MCF 10A (cell line): ENCODE data around the gene ARL8A. TPM values are rescaled to one million over a fixed set of nuclear protein-coding genes. Genes with fewer than 3 reads are reported as not detected.

Experiments used
- BruUV-seq: library from RNA; stranded (reverse); fragments of 400-500 nt; replicated peaks from 2 replicates; lab custom pipeline; 2021; lab: Mats Ljungman, UMichigan
- CTCF ChIA-PET: fragments of 300-600 bp; sonication (Branson Sonifier 250); formaldehyde crosslinking; extraction: SDS; loops from one replicate; lab custom pipeline; 2021; ENCODE audit warnings: antibody characterized with exemption, inconsistent platforms; lab: Yijun Ruan, JAX
- POLR2A ChIA-PET: fragments of 300-600, 350-650 bp; sonication (Branson Sonifier 250); formaldehyde crosslinking; extraction: SDS; loops from one replicate; lab custom pipeline; 2020; ENCODE audit warnings: antibody characterized with exemption, inconsistent platforms; lab: Yijun Ruan, JAX
- DNase-seq: peaks from one replicate; pipeline ENCODE4 v3.0.0-alpha.2; 2018; ENCODE audit not compliant: unreplicated experiment
- H3K27ac Mint-ChIP-seq: one replicate; pipeline ENCODE4 v1.8.0; 2022; ENCODE audit warnings: mild to moderate bottlenecking, low read depth, mixed read lengths; ENCODE audit not compliant: unreplicated experiment
- H3K27me3 Mint-ChIP-seq: one replicate; pipeline ENCODE4 v1.8.0; 2022; ENCODE audit warnings: mixed read lengths; ENCODE audit not compliant: insufficient read depth, unreplicated experiment
- H3K36me3 Mint-ChIP-seq: one replicate; pipeline ENCODE4 v1.8.0; 2022; ENCODE audit warnings: mild to moderate bottlenecking, moderate library complexity, mixed read lengths; ENCODE audit not compliant: insufficient read depth, unreplicated experiment
- H3K4me1 Mint-ChIP-seq: one replicate; pipeline ENCODE4 v1.8.0; 2022; ENCODE audit warnings: mixed read lengths; ENCODE audit not compliant: insufficient read depth, unreplicated experiment
- H3K4me3 Mint-ChIP-seq: one replicate; pipeline ENCODE4 v1.8.0; 2022; ENCODE audit warnings: mild to moderate bottlenecking, moderate library complexity, mixed read lengths; ENCODE audit not compliant: unreplicated experiment
- H3K9me3 Mint-ChIP-seq: one replicate; pipeline ENCODE4 v1.8.0; 2022; ENCODE audit warnings: mixed read lengths; ENCODE audit not compliant: unreplicated experiment
- CTCF ChIP-seq: fragments of 200-600 bp; IDR thresholded peaks from one replicate; pipeline ENCODE4 v1.8.0; 2022; ENCODE audit warnings: antibody characterized with exemption, mild to moderate bottlenecking; ENCODE audit not compliant: unreplicated experiment
- intact Hi-C: fragments of 100-400 bp; cut with micrococcal nuclease; formaldehyde crosslinking; loops from 2 replicates; pipeline ENCODE4 v1.14.1; 2022
- total RNA-seq: library from RNA; stranded (reverse); gene quantifications from 2 replicates; pipeline ENCODE4 v1.2.3, GENCODE V29; 2022

The ARL8A gene
- total RNA-seq, 1 experiment from 2014 or later = 94.8 TPM

GRCh38 chr1:202101184-202101583 lies 43.4 kb downstream of the ARL8A start:
- no peak for DNase-seq
- Mint-ChIP-seq H3K9me3 (no peaks in the 10 kb centered on the region), H3K27ac (no peak overlapping the region), H3K4me3 (no peak overlapping the region), H3K36me3 (no peaks in the 10 kb centered on the region), H3K4me1 (peaks cover 11% of the 10 kb centered on the region), H3K27me3 (no peaks in the 10 kb centered on the region)
- POLR2A ChIA-PET = interaction anchor here (0.6 to 1.6 kb wide), 4 partner anchors 11 to 52 kb away, joined by 3 to 4 read pairs (median 4); no protein-coding TSS in a partner anchor
- no peak for TF ChIP-seq CTCF
- CTCF ChIA-PET = interaction anchor here (0.6 to 2.4 kb wide), 7 partner anchors 18 to 1494 kb away, joined by 3 to 12 read pairs (median 4); partner anchors contain the start of gene ELF3
- BruUV-seq = no TSS peak
- intact Hi-C loops = no loop called here

- no peak for TF ChIP-seq CTCF
- Mint-ChIP-seq H3K9me3 (no peaks in the 10 kb centered on the region), H3K36me3 (no peaks in the 10 kb centered on the region), H3K4me1 (peaks cover 7% of the 10 kb centered on the region), H3K27me3 (peaks cover 30% of the 10 kb centered on the region), H3K4me3 (no peak overlapping the region), H3K27ac (no peak overlapping the region)
- ChIA-PET CTCF (interaction anchor here (0.6 to 1.8 kb wide), 8 partner anchors 15 to 383 kb away, joined by 3 to 6 read pairs (median 4); no protein-coding TSS in a partner anchor), POLR2A (interaction anchor here (1.1 to 1.6 kb wide), 2 partner anchors 12 to 50 kb away, joined by 3 read pairs; no protein-coding TSS in a partner anchor)
- intact Hi-C loops = no loop called here
- BruUV-seq = no TSS peak
- no peak for DNase-seq
Observed at GRCh38 chr1:202093858-202094257, 50.7 kb downstream of the ARL8A start.

GRCh38 chr1:202090994-202091393 lies 53.5 kb downstream of the ARL8A start:
- intact Hi-C loops = loop anchor here (1.0 kb wide), 1 partner anchor 82 kb away; no protein-coding TSS in a partner anchor
- ChIA-PET CTCF (interaction anchor here (0.9 to 3.1 kb wide), 5 partner anchors 28 to 91 kb away, joined by 3 to 11 read pairs (median 4); partner anchors contain the start of gene ELF3), POLR2A (interaction anchor here (0.7 kb wide), 1 partner anchor 16 kb away, joined by 3 read pairs; no protein-coding TSS in a partner anchor)
- TF ChIP-seq CTCF = no peak
- Mint-ChIP-seq H3K27me3 (peaks cover 30% of the 10 kb centered on the region), H3K27ac (no peak overlapping the region), H3K9me3 (no peaks in the 10 kb centered on the region), H3K4me3 (no peak overlapping the region), H3K4me1 (peaks cover 14% of the 10 kb centered on the region), H3K36me3 (no peaks in the 10 kb centered on the region)
- no TSS peak for BruUV-seq
- DNase-seq = peak; percentile 42

GRCh38 chr1:202088206-202088605 lies 56.3 kb downstream of the ARL8A start:
- no peak for DNase-seq
- Mint-ChIP-seq H3K27ac (no peak overlapping the region), H3K27me3 (peaks cover 28% of the 10 kb centered on the region), H3K9me3 (no peaks in the 10 kb centered on the region), H3K4me3 (no peak overlapping the region), H3K4me1 (peaks cover 20% of the 10 kb centered on the region), H3K36me3 (no peaks in the 10 kb centered on the region)
- POLR2A ChIA-PET = no interaction called here
- BruUV-seq = no TSS peak
- CTCF ChIA-PET = interaction anchor here (0.5 to 1.7 kb wide), 8 partner anchors 47 to 390 kb away, joined by 3 to 5 read pairs (median 3); no protein-coding TSS in a partner anchor
- TF ChIP-seq CTCF = no peak
- intact Hi-C loops = no loop called here
